Activated T-helper 17 cell treated with anti-CD3 and anti-CD28 coated beads, Interleukin-2, amount 50 U/mL, for 72 hours (primary cell): ENCODE results near the gene ENC1. TPM values are rescaled to one million over a fixed set of nuclear protein-coding genes. Genes with fewer than 3 reads are reported as not detected.
A peak's percentile ranks its signal among the peaks of the same experiment; 100 is the strongest.
"Not testable (repeated sequence)": the region's sequence is repeated elsewhere in the genome, so short reads cannot be mapped to it uniquely, and the experiment has no call there.

Experiments used
- ATAC-seq: fragments of 150-1000 bp; cut with Tn5 transposase; replicated peaks from 2 replicates; pipeline ENCODE4 v1.10.0; 2021; ENCODE audit warnings: mild to moderate bottlenecking, moderate library complexity
- H3K27ac Mint-ChIP-seq: one replicate; pipeline ENCODE4 v1.8.0; 2022; ENCODE audit warnings: mixed read lengths
- H3K27me3 Mint-ChIP-seq: one replicate; pipeline ENCODE4 v1.8.0; 2022; ENCODE audit warnings: mixed read lengths
- H3K36me3 Mint-ChIP-seq: one replicate; pipeline ENCODE4 v1.8.0; 2022; ENCODE audit warnings: low read depth, mild to moderate bottlenecking, mixed read lengths
- H3K4me1 Mint-ChIP-seq: one replicate; pipeline ENCODE4 v1.8.0; 2022; ENCODE audit warnings: mixed read lengths
- H3K4me3 Mint-ChIP-seq: one replicate; pipeline ENCODE4 v1.8.0; 2022; ENCODE audit warnings: mild to moderate bottlenecking, mixed read lengths
- H3K9me3 Mint-ChIP-seq: one replicate; pipeline ENCODE4 v1.8.0; 2022; ENCODE audit warnings: mixed read lengths
- total RNA-seq, 2 donors: library from RNA; stranded (reverse); gene quantifications; one replicate each; pipeline ENCODE4 v1.2.3, GENCODE V29; 2022

Gene ENC1, protein sequence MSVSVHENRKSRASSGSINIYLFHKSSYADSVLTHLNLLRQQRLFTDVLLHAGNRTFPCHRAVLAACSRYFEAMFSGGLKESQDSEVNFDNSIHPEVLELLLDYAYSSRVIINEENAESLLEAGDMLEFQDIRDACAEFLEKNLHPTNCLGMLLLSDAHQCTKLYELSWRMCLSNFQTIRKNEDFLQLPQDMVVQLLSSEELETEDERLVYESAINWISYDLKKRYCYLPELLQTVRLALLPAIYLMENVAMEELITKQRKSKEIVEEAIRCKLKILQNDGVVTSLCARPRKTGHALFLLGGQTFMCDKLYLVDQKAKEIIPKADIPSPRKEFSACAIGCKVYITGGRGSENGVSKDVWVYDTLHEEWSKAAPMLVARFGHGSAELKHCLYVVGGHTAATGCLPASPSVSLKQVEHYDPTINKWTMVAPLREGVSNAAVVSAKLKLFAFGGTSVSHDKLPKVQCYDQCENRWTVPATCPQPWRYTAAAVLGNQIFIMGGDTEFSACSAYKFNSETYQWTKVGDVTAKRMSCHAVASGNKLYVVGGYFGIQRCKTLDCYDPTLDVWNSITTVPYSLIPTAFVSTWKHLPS
- under 1 TPM; 0.42 to 0.89 TPM for total RNA-seq

DNA sequence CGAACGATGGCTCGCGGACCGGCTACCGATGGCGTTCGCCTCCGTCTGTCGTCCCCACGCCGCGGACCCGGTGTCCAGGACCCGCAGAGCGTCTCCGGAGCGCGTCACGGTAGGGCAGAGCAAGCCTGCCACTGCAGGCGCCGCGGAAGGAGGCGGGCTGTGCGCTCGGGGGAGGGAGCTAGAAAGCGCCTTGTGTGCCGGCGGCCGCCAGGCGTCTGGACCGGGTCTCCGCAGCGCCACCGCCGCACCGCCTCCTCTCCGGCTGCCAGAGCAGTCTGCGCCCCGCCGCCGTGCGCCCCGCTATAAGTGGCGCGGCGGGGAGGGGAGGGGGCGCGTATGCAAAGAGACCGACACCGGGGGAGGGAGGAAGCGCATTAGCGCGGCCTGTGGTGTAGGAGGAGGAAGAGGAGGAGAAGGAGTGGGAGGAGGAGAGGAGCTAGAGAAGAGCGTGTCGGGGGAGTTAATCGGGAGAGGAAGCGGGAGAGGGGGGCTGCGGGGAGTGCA lies at the start of gene ENC1:
Gene ENC1, minus strand, starts transcription at position 279 of the 504 bp plus-strand sequence. CDS start 4,243 bp downstream, outside the sequence.
- Mint-ChIP-seq H3K9me3 (no peaks in the 10 kb centered on the region), H3K27ac (no peak within 1 kb of the TSS), H3K4me3 (peak within 1 kb of the TSS; percentile 81), H3K4me1 (peaks cover 19% of the 10 kb centered on the region), H3K36me3 (no peaks in the 10 kb centered on the region), H3K27me3 (peaks cover 17% of the 10 kb centered on the region)
- ATAC-seq: peak; percentile 83

DNA sequence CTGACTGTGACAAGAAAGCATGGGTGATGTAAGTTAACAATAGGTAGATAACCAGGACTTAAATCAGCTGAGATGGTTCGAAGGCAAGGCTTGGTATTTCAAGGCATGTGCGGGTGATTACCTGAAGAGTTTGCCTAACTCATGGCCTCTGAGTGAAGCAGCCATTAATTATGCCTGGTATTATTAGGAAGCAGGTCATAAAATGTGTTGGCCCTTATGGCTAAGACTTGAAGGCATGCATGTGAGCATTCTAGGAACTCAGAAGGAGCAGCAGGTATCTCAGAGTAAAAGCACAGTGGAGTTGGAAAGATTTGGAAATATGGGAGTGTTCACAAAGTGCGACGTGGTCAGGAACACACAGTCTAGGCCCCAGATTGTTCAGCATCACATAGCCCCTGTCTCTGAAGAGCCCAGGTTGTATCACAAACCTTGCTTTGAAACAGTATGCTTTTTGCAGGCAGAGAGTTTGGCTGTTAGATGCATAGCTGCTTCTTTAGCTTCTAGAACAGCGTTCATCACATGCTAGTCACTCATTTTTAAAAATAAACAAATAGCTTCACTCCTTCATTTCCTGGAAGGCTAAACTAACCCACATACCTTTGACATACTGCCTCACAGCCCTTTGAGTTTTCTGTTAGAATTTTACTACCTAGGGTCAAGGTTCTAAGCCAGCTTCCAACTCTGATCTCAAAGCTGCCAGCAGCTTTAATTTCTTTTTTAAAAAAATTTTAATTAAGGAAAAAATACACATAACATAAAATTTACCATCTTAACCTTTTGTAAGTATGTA lies 46.6 kb upstream of the ENC1 start:
- Mint-ChIP-seq H3K4me3 (peak overlapping the region; percentile 84), H3K36me3 (peaks cover 33% of the 10 kb centered on the region), H3K27me3 (no peaks in the 10 kb centered on the region), H3K4me1 (peaks cover 5% of the 10 kb centered on the region), H3K27ac (no peak overlapping the region), H3K9me3 (no peaks in the 10 kb centered on the region)
- ATAC-seq: no peak

DNA sequence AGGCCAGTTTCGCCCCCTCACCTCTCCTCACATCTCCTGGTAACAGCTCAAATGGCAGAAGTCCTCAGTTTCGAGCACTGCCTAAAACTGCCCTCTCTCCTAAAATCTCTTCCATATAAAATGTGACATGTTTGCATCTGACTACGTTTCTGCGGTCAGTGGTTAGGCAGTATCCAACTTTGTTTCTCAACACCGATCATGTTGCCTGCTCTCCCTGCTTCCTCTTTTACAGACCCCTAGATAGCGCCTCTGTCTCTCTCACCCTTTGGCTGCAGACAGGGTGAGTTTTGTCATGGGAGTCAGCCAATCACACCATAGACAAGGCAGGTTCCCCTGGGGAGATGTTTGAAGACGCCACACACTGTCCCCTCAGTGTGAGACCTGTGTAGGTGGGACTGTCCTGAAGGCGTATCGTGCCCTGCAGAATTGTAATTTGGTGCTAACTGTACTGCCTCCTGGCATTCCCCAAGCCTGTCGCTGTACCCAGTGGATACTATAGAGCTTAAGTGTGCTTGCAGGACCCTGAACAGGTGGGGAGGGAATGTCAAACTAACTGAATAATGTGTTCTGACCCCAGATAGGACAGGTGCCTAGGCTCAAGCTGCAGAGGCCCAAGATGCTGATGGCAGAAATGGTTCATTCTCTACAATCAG lies 45.6 kb upstream of the ENC1 start:
- H3K4me3 Mint-ChIP-seq: peak overlapping the region; percentile 84
- ATAC-seq: no peak
- H3K27me3 Mint-ChIP-seq: no peaks in the 10 kb centered on the region
- H3K9me3 Mint-ChIP-seq: no peaks in the 10 kb centered on the region
- peaks cover 27% of the 10 kb centered on the region for H3K36me3 Mint-ChIP-seq
- H3K27ac Mint-ChIP-seq: peak overlapping the region; percentile 70
- H3K4me1 Mint-ChIP-seq: peaks cover 5% of the 10 kb centered on the region

DNA sequence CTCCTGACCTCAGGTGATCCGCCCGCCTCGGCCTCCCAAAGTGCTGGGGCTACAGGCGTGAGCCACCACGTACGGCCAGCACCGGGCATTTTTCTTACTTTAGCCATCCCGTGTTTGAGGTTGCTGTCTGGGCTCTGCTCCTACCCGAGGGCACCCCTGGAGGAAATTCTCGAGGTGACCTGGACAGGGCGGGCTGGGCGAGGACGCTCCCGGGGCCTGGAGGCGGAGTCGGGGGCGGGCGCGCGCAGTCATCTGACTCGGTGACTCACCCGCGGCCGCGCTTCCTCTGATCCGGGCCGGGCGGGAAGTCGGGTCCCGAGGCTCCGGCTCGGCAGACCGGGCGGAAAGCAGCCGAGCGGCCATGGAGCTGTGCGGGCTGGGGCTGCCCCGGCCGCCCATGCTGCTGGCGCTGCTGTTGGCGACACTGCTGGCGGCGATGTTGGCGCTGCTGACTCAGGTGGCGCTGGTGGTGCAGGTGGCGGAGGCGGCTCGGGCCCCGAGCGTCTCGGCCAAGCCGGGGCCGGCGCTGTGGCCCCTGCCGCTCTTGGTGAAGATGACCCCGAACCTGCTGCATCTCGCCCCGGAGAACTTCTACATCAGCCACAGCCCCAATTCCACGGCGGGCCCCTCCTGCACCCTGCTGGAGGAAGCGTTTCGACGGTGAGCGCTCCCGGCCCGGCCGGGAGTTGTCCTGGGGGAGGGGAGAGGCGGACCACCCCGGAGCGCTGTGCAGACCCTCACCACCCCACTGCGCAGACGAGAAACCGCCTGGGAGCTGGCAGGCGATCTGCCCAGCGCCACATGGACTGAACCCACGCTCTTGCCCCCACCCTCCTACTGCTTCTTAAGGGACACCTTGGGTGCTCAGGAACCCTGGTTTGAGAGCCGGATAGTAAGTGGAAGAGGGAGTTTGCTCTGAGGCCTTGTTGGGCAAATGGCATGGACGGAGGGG lies 44.6 kb upstream of the ENC1 start, which contains the start of gene HEXB:
Gene HEXB, plus strand, starts transcription at position 334 of the 952 bp plus-strand sequence. Its CDS starts 28 bp downstream, at position 362.
- H3K9me3 Mint-ChIP-seq: no peaks in the 10 kb centered on the region
- H3K4me1 Mint-ChIP-seq: peaks cover 5% of the 10 kb centered on the region
- peaks cover 17% of the 10 kb centered on the region for H3K36me3 Mint-ChIP-seq
- peak; percentile 98 for ATAC-seq
- H3K4me3 Mint-ChIP-seq: peak within 1 kb of the TSS; percentile 84
- H3K27me3 Mint-ChIP-seq: peaks cover 3% of the 10 kb centered on the region
- peak within 1 kb of the TSS; percentile 70 for H3K27ac Mint-ChIP-seq

DNA sequence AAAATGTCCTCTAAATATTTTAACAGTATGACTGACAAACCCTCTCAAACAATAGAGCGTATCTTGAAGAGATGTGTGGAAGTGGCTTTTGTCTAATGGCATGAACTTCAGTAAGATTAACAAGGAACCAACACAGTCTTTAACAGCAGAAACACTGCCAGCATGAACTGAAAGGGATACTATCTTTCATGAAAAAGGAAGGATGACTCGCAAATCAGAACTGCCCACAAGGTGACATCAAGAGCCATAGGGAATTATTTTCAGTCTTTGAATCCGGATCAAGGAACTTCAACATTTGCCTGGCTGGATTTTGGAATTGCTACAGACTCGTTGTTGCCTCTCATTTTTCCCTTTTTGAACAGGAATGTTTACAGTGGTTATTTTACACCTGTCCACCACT lies 39.4 kb upstream of the ENC1 start:
- no peak overlapping the region for H3K27ac Mint-ChIP-seq
- peaks cover 9% of the 10 kb centered on the region for H3K27me3 Mint-ChIP-seq

DNA sequence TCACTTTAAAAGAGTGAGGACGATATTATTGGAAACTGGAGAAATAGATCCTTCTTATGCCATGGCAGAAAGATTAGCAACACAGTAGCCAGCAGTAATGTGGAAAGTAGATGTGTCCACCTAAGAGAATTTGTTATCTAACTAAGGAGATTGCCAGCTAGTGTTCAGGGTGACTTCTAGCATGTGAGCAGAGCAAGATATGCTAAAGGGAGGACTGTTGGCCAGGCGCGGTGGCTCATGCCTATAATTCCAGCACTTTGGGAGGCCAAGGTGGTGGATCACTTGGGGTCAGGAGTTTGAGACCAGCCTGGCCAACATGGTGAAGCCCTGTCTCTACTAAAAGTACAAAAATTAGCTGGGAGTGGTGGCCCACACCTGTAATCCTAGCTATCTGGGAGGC lies 38.8 kb upstream of the ENC1 start:
- not testable (repeated sequence) for H3K27ac Mint-ChIP-seq

More for the DNA sequence above, 39.4 kb upstream of the ENC1 start:
- Mint-ChIP-seq H3K4me3 (no peak overlapping the region), H3K36me3 (no peaks in the 10 kb centered on the region), H3K9me3 (no peaks in the 10 kb centered on the region), H3K4me1 (no peaks in the 10 kb centered on the region)
- no peak for ATAC-seq

DNA sequence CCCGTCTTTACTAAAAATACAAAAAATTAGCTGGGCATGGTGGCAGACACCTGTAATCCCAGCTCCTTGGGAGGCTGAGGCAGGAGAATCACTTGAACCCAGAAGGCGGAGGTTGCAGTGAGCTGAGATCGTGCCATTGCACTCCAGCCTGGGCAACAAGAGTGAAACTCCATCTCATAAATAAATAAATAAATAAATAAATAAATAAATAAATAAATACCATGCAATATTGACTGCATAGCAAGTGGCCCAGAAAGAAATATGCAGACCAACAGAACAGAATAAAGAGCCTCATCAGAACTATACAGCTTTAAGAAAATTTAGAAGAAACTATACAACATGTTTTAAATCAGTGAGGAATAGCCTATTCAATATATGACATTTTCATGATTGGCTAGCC lies 37.6 kb upstream of the ENC1 start:
- not testable (repeated sequence) for H3K27ac Mint-ChIP-seq, H3K4me1 Mint-ChIP-seq, H3K36me3 Mint-ChIP-seq, H3K9me3 Mint-ChIP-seq, ATAC-seq, H3K4me3 Mint-ChIP-seq
- H3K27me3 Mint-ChIP-seq: peaks cover 13% of the 10 kb centered on the region

More for the DNA sequence above, 38.8 kb upstream of the ENC1 start:
- not testable (repeated sequence) for H3K4me1 Mint-ChIP-seq, H3K36me3 Mint-ChIP-seq, H3K4me3 Mint-ChIP-seq, H3K9me3 Mint-ChIP-seq, ATAC-seq, H3K27me3 Mint-ChIP-seq

DNA sequence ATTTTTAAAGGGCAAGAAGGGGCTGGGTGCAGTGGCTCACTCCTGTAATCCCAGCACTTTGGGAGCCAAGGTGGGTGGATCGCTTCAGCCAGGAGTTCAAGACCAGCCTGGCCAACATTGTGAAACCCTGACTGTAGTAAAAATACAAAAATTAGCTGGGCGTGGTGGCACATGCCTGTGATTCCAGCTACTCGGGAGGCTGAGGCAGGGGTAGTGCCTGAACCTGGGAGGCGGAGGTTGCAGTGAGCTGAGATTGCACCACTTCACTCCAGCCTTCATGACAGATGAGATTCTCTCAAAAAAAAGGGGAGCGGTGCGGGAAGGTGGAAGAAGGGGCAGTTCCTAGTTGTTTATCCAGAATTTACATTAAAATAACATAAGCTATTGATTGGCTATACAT lies 35.9 kb upstream of the ENC1 start:
- H3K4me1 Mint-ChIP-seq, H3K9me3 Mint-ChIP-seq: not testable (repeated sequence)

DNA sequence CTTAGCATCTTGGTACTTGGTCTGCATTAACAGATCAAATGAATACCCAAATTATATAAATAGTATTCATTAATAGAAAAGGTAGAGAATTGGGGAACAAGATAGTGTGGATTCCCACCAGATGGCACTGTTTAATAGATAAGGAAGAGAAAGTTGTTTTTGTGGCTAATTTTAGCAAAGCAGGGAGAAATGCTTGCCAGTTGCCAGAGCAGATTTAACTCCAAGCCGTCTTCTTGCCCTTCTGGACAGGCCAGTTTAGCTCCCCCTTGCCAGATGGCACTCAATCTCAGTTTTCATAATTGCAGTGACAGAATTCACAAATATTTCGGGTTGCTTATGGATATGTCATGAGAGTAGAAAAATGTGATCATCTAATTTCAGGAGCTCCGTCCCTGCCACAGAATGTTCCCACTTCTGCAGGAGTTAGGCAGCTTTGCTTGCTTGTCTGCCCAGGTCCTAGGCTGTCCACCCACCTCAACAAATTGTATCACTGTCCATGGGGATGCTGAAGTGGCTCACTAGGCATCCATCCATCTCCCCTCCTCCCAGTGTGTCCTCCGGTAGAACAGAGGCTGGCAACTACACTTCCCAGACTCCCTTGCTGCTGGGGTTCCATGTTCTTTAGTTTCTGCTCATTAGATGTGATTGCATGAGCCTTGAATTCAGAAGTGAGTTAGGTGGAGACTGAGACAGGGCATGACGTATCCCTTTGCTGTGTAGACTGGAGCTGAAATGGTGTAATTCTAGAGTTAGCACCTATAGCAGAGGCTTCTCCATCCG lies 32.7 kb upstream of the ENC1 start:
- H3K36me3 Mint-ChIP-seq: no peaks in the 10 kb centered on the region
- no peaks in the 10 kb centered on the region for H3K9me3 Mint-ChIP-seq
- H3K27ac Mint-ChIP-seq: no peak overlapping the region
- H3K27me3 Mint-ChIP-seq: peaks cover 13% of the 10 kb centered on the region
- no peak overlapping the region for H3K4me3 Mint-ChIP-seq
- ATAC-seq: no peak
- no peaks in the 10 kb centered on the region for H3K4me1 Mint-ChIP-seq

More for the DNA sequence above, 35.9 kb upstream of the ENC1 start:
- H3K27me3 Mint-ChIP-seq: peaks cover 19% of the 10 kb centered on the region
- not testable (repeated sequence) for ATAC-seq, H3K27ac Mint-ChIP-seq, H3K36me3 Mint-ChIP-seq, H3K4me3 Mint-ChIP-seq

DNA sequence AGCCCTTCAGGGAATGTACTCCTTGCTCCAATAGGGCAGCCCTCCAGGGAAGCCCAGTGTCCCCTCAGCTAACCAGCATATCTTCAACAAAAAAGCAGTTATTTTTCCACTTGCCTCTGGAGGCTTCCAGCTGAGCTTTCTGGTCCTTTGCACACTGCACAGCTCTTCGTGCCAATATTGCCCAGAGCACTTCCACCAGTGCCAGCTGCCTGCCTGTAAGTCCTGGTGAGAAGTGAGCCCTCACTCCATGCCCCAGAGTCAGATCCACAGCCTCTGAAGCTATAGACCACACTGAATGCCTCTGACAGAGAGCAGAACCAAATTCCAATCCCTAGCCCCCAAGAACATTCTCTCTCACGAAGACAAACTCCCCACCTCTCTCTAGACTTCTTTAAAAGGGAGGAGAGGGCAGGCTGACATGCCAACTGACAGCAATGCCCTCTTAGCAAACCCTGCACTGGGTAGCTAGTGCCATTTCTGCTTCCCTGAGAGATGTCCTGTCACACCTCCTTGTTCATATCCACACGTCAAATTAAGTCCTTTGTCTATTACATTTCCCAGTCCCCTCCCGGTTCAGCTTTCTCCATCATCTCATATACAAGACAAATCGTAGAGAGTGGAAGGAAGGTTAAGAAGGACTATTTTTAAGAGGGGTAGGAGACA lies 31.8 kb upstream of the ENC1 start:
- no peak for ATAC-seq
- H3K4me3 Mint-ChIP-seq: no peak overlapping the region
- H3K36me3 Mint-ChIP-seq: no peaks in the 10 kb centered on the region
- H3K9me3 Mint-ChIP-seq: no peaks in the 10 kb centered on the region
- no peaks in the 10 kb centered on the region for H3K4me1 Mint-ChIP-seq
- no peak overlapping the region for H3K27ac Mint-ChIP-seq
- H3K27me3 Mint-ChIP-seq: peaks cover 13% of the 10 kb centered on the region

DNA sequence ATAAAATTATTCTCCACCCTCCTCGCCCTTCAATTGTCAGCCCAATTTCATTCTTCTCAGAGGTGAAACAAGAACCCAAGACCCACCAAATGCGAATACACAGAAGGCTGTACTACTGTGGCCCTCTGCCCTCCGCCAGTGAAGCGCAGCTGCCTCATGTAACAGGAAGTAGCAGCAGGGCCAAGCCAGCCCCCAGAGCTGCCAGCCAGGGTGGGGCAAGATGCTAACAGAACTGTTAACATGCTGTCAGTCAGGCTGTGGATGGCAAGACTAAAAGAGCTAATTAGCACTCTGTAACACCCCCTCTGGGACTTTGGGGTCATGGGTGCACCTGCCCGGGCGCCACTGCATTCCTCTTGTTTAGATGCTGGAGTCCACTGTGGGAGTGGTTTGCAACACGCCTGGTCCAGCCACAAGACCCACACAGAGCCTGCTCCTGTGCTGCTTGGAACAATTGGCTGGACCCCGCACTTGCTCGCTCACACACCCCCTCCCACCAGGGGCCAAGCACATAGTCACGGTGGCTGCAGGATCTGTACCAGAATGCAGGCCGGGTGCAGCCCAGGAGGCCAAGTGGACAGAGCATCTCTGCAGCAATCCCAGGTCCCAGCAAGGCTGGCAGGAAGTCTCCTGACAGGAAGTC lies 30.0 kb upstream of the ENC1 start:
- H3K27ac Mint-ChIP-seq: no peak overlapping the region
- H3K36me3 Mint-ChIP-seq: no peaks in the 10 kb centered on the region
- H3K4me1 Mint-ChIP-seq: no peaks in the 10 kb centered on the region

DNA sequence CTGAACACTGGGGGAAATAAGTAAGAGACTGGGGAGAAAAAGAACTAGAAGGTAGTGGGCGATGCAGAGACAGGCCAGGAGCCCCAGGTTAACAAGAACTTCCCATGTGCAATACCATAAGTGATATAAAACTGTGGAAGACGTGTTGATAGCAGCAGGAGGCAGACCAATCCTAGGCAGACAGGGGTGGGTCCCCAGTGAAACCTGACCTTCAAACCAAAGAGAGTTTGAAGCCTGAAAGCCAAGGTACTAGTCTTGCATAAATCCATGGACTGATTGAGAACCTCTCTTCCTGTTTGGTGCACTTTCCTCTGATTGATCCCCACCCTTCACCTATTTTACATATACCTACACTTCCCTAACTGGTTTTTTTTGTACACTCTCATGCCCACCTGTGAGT lies 29.3 kb upstream of the ENC1 start:
- Mint-ChIP-seq H3K36me3 (no peaks in the 10 kb centered on the region), H3K9me3 (no peaks in the 10 kb centered on the region), H3K4me3 (no peak overlapping the region), H3K4me1 (no peaks in the 10 kb centered on the region), H3K27me3 (peaks cover 13% of the 10 kb centered on the region), H3K27ac (no peak overlapping the region)
- ATAC-seq: no peak

More for the DNA sequence above, 30.0 kb upstream of the ENC1 start:
- Mint-ChIP-seq H3K9me3 (no peaks in the 10 kb centered on the region), H3K4me3 (no peak overlapping the region), H3K27me3 (peaks cover 13% of the 10 kb centered on the region)
- no peak for ATAC-seq
